Stimulated activated memory B cell treated with anti-CD40 and anti-IgM and Interleukin-4, amounts not matched to agents 10 μg/mL and 1 μg/mL and 100 μg/mL, for 72 hours (primary cell): Measurements from ENCODE around the gene PHF23.
"Not testable (repeated sequence)": the region's sequence is repeated elsewhere in the genome, so short reads cannot be mapped to it uniquely, and the experiment has no call there.

ENCODE experiments used
- ATAC-seq: fragments of 150-1000 bp; cut with Tn5 transposase; 2 replicates; pipeline ENCODE4 v1.10.0; 2021
- H3K27ac Mint-ChIP-seq: one replicate; pipeline ENCODE4 v1.8.0; 2022; ENCODE audit warnings: mild to moderate bottlenecking, mixed read lengths
- H3K27me3 Mint-ChIP-seq: one replicate; pipeline ENCODE4 v1.8.0; 2022; ENCODE audit warnings: mixed read lengths
- H3K36me3 Mint-ChIP-seq: one replicate; pipeline ENCODE4 v1.8.0; 2022; ENCODE audit warnings: mixed read lengths
- H3K4me1 Mint-ChIP-seq: one replicate; pipeline ENCODE4 v1.8.0; 2022; ENCODE audit warnings: mixed read lengths
- H3K4me3 Mint-ChIP-seq: one replicate; pipeline ENCODE4 v1.8.0; 2022; ENCODE audit warnings: mild to moderate bottlenecking, moderate library complexity, mixed read lengths
- H3K9me3 Mint-ChIP-seq: one replicate; pipeline ENCODE4 v1.8.0; 2022; ENCODE audit warnings: mixed read lengths

Gene PHF23

GRCh38 chr17:7249830-7250229, 10.6 kb upstream of the PHF23 start:
- no peaks in the 10 kb centered on the region for H3K27me3 Mint-ChIP-seq
- peak overlapping the region; percentile 98 for H3K27ac Mint-ChIP-seq
- H3K4me1 Mint-ChIP-seq = peaks cover 45% of the 10 kb centered on the region
- H3K36me3 Mint-ChIP-seq = peaks cover 39% of the 10 kb centered on the region
- peak overlapping the region; percentile 91 for H3K4me3 Mint-ChIP-seq
- no peaks in the 10 kb centered on the region for H3K9me3 Mint-ChIP-seq
- no peak for ATAC-seq

- Mint-ChIP-seq H3K27ac (peak overlapping the region; percentile 98), H3K36me3 (peaks cover 39% of the 10 kb centered on the region), H3K4me1 (peaks cover 40% of the 10 kb centered on the region), H3K27me3 (no peaks in the 10 kb centered on the region), H3K4me3 (peak overlapping the region; percentile 91), H3K9me3 (no peaks in the 10 kb centered on the region)
- no peak for ATAC-seq
Observed at GRCh38 chr17:7249214-7249613, 10.0 kb upstream of the PHF23 start.

DNA sequence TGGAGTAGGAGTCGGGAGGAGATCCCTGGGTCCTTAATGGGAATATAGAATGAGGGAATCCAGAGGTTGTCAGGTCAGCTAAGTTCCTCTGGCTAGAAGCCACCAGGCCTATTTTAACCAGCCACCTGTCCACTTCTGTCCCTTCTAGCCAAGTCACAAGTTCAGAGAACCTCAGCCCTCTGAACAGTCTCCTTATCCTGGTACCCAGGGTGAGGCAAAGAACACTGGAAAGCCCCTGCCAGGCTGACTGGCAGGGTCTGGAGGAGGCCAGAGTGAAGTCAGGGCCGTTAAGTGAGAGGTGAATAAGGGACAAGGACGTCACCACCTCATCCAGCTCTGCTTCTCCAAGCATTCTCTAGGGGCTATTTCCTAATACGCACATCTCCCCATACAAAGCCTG, 9.5 kb upstream of the PHF23 start:
- Mint-ChIP-seq H3K27me3 (no peaks in the 10 kb centered on the region), H3K27ac (no peak overlapping the region), H3K4me3 (no peak overlapping the region), H3K9me3 (no peaks in the 10 kb centered on the region), H3K4me1 (peaks cover 40% of the 10 kb centered on the region), H3K36me3 (peaks cover 39% of the 10 kb centered on the region)
- no peak for ATAC-seq

DNA sequence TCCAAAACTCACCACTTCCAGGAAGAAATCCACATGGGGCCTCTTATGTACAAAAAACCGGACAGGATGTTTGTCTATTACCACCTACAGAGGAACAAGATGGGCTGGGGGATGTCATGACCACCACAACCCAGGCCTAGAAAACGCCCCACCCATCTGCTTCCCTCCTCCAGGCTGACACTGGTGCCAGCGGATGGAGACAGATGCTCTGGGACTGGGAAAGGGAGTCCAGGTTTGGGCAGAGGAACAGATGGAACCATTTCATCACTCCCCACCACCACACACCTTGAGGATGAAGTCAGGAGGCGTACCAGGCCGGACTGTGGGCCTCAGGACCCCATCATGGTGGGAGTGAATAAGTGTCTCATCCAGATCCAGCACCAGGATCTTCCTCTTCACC, 7.5 kb upstream of the PHF23 start:
- ATAC-seq = no peak
- Mint-ChIP-seq H3K4me1 (peaks cover 40% of the 10 kb centered on the region), H3K27ac (no peak overlapping the region), H3K27me3 (no peaks in the 10 kb centered on the region), H3K9me3 (no peaks in the 10 kb centered on the region), H3K4me3 (no peak overlapping the region), H3K36me3 (peaks cover 39% of the 10 kb centered on the region)

DNA sequence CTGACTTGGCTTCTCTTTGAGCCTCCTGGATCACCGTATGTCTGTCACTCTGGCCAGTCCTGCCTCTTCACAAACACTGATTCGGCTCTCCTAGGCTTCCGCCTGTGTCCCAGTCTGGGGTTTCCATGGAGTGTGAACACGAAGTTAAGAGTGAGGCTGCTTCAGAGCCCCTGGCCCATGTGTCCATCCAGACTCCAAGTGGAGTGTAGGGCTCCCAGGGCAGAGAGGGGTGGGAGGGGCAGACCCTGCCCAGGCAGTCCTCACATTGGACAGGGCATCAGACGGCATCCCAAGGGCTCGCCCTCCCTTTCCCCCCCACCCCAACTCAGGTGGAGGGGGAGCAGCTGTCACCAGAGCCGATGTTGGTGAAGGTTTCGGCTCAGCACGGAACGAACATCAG, 4.6 kb upstream of the PHF23 start:
- not testable (repeated sequence) for H3K9me3 Mint-ChIP-seq, ATAC-seq, H3K27me3 Mint-ChIP-seq, H3K4me3 Mint-ChIP-seq
- Mint-ChIP-seq H3K36me3 (peaks cover 46% of the 10 kb centered on the region), H3K27ac (peak overlapping the region; percentile 94), H3K4me1 (peaks cover 40% of the 10 kb centered on the region)

DNA sequence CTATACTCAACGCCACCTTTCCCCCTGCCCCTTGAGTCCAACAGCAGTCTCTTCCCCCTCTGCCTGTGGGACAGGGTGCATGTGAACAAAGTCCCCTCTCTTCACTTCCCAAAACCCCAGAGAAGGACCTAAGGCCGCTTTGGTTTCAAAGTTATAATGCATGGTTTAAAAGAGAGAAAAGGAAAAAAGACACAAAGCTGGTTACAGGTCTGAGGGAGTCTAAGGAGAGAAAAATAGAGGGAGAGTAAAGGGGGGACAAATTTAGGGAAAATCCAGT, 4.1 kb upstream of the PHF23 start:
- no peak for ATAC-seq
- H3K27ac Mint-ChIP-seq = peak overlapping the region; percentile 94
- H3K27me3 Mint-ChIP-seq = no peaks in the 10 kb centered on the region
- H3K36me3 Mint-ChIP-seq = peaks cover 42% of the 10 kb centered on the region
- H3K4me3 Mint-ChIP-seq = peak overlapping the region; percentile 97
- H3K4me1 Mint-ChIP-seq = peaks cover 35% of the 10 kb centered on the region
- H3K9me3 Mint-ChIP-seq = no peaks in the 10 kb centered on the region

- peak overlapping the region; percentile 97 for H3K4me3 Mint-ChIP-seq
- peak overlapping the region; percentile 94 for H3K27ac Mint-ChIP-seq
- peak; percentile 71 for ATAC-seq
- no peaks in the 10 kb centered on the region for H3K9me3 Mint-ChIP-seq
- no peaks in the 10 kb centered on the region for H3K27me3 Mint-ChIP-seq
- H3K36me3 Mint-ChIP-seq = peaks cover 42% of the 10 kb centered on the region
- H3K4me1 Mint-ChIP-seq = peaks cover 35% of the 10 kb centered on the region
Observed at GRCh38 chr17:7242717-7243452, 3.6 kb upstream of the PHF23 start.

- H3K4me3 Mint-ChIP-seq = peak within 1 kb of the TSS; percentile 97
- H3K36me3 Mint-ChIP-seq = peaks cover 44% of the 10 kb centered on the region
- peaks cover 39% of the 10 kb centered on the region for H3K4me1 Mint-ChIP-seq
- H3K27me3 Mint-ChIP-seq = no peaks in the 10 kb centered on the region
- peak; percentile 64 for ATAC-seq
- H3K9me3 Mint-ChIP-seq = no peaks in the 10 kb centered on the region
- peak within 1 kb of the TSS; percentile 94 for H3K27ac Mint-ChIP-seq
Observed at GRCh38 chr17:7241783-7242716, 2.8 kb upstream of the PHF23 start, which contains the start of gene GABARAP. TSS of gene GABARAP (minus strand) at chr17:7242449. CDS start at chr17:7242330, 119 bp downstream.

GRCh38 chr17:7241090-7241733, 2.0 kb upstream of the PHF23 start:
- Mint-ChIP-seq H3K27me3 (no peaks in the 10 kb centered on the region), H3K4me1 (peaks cover 47% of the 10 kb centered on the region)

GRCh38 chr17:7240375-7240774, 1.1 kb upstream of the PHF23 start:
- ATAC-seq = no peak
- Mint-ChIP-seq H3K4me3 (peak overlapping the region; percentile 90), H3K27me3 (no peaks in the 10 kb centered on the region), H3K4me1 (peaks cover 55% of the 10 kb centered on the region), H3K9me3 (no peaks in the 10 kb centered on the region), H3K36me3 (peaks cover 46% of the 10 kb centered on the region), H3K27ac (peak overlapping the region; percentile 94)

More at GRCh38 chr17:7241090-7241733, 2.0 kb upstream of the PHF23 start:
- Mint-ChIP-seq H3K4me3 (peak overlapping the region; percentile 97), H3K9me3 (no peaks in the 10 kb centered on the region), H3K36me3 (peaks cover 45% of the 10 kb centered on the region), H3K27ac (peak overlapping the region; percentile 94)
- ATAC-seq = no peak

- H3K4me1 Mint-ChIP-seq = peaks cover 65% of the 10 kb centered on the region
- ATAC-seq = no peak
- peak overlapping the region; percentile 90 for H3K4me3 Mint-ChIP-seq
- H3K27ac Mint-ChIP-seq = peak overlapping the region; percentile 94
- peaks cover 46% of the 10 kb centered on the region for H3K36me3 Mint-ChIP-seq
- H3K9me3 Mint-ChIP-seq = no peaks in the 10 kb centered on the region
- H3K27me3 Mint-ChIP-seq = no peaks in the 10 kb centered on the region
Observed at GRCh38 chr17:7238420-7239090, 702 bp downstream of the PHF23 start.

GRCh38 chr17:7237761-7238419, 1.4 kb downstream of the PHF23 start:
- peak; percentile 44 for ATAC-seq
- H3K9me3 Mint-ChIP-seq = no peaks in the 10 kb centered on the region

DNA sequence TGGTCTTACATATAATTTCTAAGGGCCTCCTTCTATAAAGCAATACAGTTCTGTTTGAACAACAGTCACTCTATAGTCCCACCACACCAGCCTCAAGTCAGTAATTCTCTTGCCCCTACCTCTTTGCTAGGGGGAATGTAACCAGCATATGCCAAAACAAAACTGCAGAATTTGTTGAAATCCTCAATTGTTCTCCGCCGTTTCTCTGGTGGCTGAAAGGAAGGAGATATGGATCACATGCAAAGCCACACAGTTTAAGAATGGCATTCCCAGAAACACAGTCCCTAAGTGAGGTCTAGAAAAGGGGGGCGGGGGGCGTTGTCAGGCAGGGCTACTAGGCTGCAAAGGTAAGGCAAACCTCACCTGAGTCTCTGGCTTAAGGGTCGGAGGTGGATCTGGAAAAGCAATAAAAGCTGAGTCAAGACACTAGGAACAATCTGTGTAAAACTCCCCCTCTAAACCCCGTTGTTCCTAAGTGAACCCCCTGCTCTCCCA, 1.9 kb downstream of the PHF23 start:
- Mint-ChIP-seq H3K4me1 (peaks cover 72% of the 10 kb centered on the region), H3K9me3 (no peaks in the 10 kb centered on the region), H3K27me3 (no peaks in the 10 kb centered on the region), H3K27ac (peak overlapping the region; percentile 94), H3K4me3 (peak overlapping the region; percentile 90), H3K36me3 (peaks cover 42% of the 10 kb centered on the region)
- no peak for ATAC-seq

More at GRCh38 chr17:7237761-7238419, 1.4 kb downstream of the PHF23 start:
- Mint-ChIP-seq H3K4me1 (peaks cover 66% of the 10 kb centered on the region), H3K27me3 (no peaks in the 10 kb centered on the region), H3K27ac (peak overlapping the region; percentile 94), H3K4me3 (peak overlapping the region; percentile 90), H3K36me3 (peaks cover 42% of the 10 kb centered on the region)

GRCh38 chr17:7236808-7237207, 2.4 kb downstream of the PHF23 start:
- Mint-ChIP-seq H3K27ac (peak overlapping the region; percentile 94), H3K4me3 (peak overlapping the region; percentile 90), H3K36me3 (peaks cover 42% of the 10 kb centered on the region), H3K4me1 (peaks cover 72% of the 10 kb centered on the region), H3K27me3 (no peaks in the 10 kb centered on the region), H3K9me3 (no peaks in the 10 kb centered on the region)
- ATAC-seq = no peak
